Epithelial cell of esophagus (primary cell): ENCODE data around the gene NOP10.
A peak's percentile ranks its signal among the peaks of the same experiment; 100 is the strongest.

Source experiments
- DNase-seq: peaks from one replicate; pipeline ENCODE4 v3.0.0; 2010; ENCODE audit warnings: low read depth
- H3K4me3 ChIP-seq: 2 replicates; pipeline ENCODE4 v1.5.1; 2011; ENCODE audit warnings: mild to moderate bottlenecking, low read length, control low read depth
- CTCF ChIP-seq: IDR thresholded peaks from 2 replicates; pipeline ENCODE4 v1.5.1; 2011; ENCODE audit warnings: low read depth, mild to moderate bottlenecking, low read length, control low read depth, inconsistent platforms; ENCODE audit not compliant: insufficient read depth; ENCODE audit errors: missing control alignments

NOP10 gene

GRCh38 chr15:34362047-34362773 is 19.3 kb upstream of the NOP10 start:
- DNase-seq, result no peak
- H3K4me3 ChIP-seq, result no peak overlapping the region
- no peak for TF ChIP-seq CTCF

GRCh38 chr15:34361278-34361677 is 18.3 kb upstream of the NOP10 start:
- no peak for TF ChIP-seq CTCF
- no peak overlapping the region for H3K4me3 ChIP-seq
- DNase-seq, result no peak

- peak; percentile 91 for DNase-seq
- TF ChIP-seq CTCF, result peak; percentile 22
- H3K4me3 ChIP-seq, result no peak overlapping the region
Observed at GRCh38 chr15:34360298-34360697, 17.4 kb upstream of the NOP10 start.

GRCh38 chr15:34359416-34359815 is 16.5 kb upstream of the NOP10 start:
- H3K4me3 ChIP-seq, result no peak overlapping the region
- no peak for TF ChIP-seq CTCF
- DNase-seq, result peak; percentile 63

- H3K4me3 ChIP-seq, result no peak overlapping the region
- no peak for DNase-seq
- TF ChIP-seq CTCF, result no peak
Observed at GRCh38 chr15:34358948-34359347, 16.0 kb upstream of the NOP10 start.

GRCh38 chr15:34358367-34358766 is 15.4 kb upstream of the NOP10 start:
- H3K4me3 ChIP-seq, result no peak overlapping the region
- peak; percentile 46 for DNase-seq
- TF ChIP-seq CTCF, result peak; percentile 38

GRCh38 chr15:34357653-34358052 is 14.7 kb upstream of the NOP10 start:
- TF ChIP-seq CTCF, result no peak
- no peak overlapping the region for H3K4me3 ChIP-seq
- no peak for DNase-seq
